ENCODE measurements around the gene PRM1. TPM values are rescaled to one million over a fixed set of nuclear protein-coding genes. Genes with fewer than 3 reads are reported as not detected.
A peak's percentile ranks its signal among the peaks of the same experiment; 100 is the strongest.

PRM1 gene
- total and polyA plus RNA-seq, 2 of the 13 experiments (the other 11 are each of a cell fraction or from before 2014, with no cell fraction given): not detected

DNA sequence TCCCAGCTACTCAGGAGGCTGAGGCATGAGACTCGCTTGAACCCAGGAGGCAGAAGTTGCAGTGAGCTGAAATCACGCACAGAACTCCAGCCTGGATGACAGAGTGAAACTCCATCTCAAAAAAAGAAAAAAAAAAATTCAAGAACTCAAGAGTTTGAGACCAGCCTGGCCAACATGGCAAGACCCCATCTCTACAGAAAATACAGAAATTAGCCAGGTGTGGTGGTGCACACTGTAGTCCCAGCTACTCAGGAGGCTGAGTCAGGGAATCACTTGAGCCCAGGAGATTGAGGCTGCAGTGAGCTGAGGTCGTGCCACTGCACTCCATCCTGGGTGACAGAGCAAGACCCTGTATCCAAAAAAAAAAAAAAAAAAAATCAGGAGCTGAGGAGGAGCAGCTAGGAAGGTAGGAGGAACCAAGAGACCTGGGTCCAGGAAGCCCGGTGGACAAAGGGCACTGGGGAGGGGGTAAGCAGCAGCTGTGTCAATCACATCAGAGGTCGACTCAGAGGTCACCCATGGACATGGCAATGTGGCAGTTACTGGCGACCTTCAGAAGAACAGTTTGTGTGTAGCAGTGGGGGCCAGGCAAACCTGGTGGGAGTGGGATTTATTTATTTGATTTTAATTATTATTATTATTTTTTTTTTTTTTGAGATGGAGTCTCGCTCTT is 11.1 kb upstream of the PRM1 start (continued):
- TF ChIP-seq, protein P1, sequence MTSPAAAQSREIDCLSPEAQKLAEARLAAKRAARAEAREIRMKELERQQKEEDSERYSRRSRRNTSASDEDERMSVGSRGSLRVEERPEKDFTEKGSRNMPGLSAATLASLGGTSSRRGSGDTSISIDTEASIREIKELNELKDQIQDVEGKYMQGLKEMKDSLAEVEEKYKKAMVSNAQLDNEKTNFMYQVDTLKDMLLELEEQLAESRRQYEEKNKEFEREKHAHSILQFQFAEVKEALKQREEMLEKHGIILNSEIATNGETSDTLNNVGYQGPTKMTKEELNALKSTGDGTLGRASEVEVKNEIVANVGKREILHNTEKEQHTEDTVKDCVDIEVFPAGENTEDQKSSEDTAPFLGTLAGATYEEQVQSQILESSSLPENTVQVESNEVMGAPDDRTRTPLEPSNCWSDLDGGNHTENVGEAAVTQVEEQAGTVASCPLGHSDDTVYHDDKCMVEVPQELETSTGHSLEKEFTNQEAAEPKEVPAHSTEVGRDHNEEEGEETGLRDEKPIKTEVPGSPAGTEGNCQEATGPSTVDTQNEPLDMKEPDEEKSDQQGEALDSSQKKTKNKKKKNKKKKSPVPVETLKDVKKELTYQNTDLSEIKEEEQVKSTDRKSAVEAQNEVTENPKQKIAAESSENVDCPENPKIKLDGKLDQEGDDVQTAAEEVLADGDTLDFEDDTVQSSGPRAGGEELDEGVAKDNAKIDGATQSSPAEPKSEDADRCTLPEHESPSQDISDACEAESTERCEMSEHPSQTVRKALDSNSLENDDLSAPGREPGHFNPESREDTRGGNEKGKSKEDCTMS (CRISPR knock-in tag; conservative IDR thresholded peaks at IDR 0.05): no peak
- TF ChIP-seq BORCS8-MEF2B (CRISPR knock-in tag; IDR thresholded peaks at IDR 0.05): no peak
- no peak for TF ChIP-seq CENPT (CRISPR knock-in tag; IDR thresholded peaks at IDR 0.05; ENCODE audit: low read depth)
- TF ChIP-seq, protein P2, sequence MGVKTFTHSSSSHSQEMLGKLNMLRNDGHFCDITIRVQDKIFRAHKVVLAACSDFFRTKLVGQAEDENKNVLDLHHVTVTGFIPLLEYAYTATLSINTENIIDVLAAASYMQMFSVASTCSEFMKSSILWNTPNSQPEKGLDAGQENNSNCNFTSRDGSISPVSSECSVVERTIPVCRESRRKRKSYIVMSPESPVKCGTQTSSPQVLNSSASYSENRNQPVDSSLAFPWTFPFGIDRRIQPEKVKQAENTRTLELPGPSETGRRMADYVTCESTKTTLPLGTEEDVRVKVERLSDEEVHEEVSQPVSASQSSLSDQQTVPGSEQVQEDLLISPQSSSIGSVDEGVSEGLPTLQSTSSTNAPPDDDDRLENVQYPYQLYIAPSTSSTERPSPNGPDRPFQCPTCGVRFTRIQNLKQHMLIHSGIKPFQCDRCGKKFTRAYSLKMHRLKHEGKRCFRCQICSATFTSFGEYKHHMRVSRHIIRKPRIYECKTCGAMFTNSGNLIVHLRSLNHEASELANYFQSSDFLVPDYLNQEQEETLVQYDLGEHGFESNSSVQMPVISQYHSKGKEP (CRISPR knock-in tag; IDR thresholded peaks at IDR 0.05): no peak
- TF ChIP-seq ESRRA (CRISPR knock-in tag; IDR thresholded peaks at IDR 0.05; ENCODE audit: low read depth): peak; percentile 91
- no peak for TF ChIP-seq ZSCAN12 (CRISPR knock-in tag; IDR thresholded peaks at IDR 0.05)
- TF ChIP-seq NAIF1 (CRISPR knock-in tag; IDR thresholded peaks at IDR 0.05; ENCODE audit: borderline replicate concordance): no peak
- no peak for TF ChIP-seq ZNF496 (CRISPR knock-in tag; IDR thresholded peaks at IDR 0.05; ENCODE audit: insufficient replicate concordance)
- TF ChIP-seq, protein P3, sequence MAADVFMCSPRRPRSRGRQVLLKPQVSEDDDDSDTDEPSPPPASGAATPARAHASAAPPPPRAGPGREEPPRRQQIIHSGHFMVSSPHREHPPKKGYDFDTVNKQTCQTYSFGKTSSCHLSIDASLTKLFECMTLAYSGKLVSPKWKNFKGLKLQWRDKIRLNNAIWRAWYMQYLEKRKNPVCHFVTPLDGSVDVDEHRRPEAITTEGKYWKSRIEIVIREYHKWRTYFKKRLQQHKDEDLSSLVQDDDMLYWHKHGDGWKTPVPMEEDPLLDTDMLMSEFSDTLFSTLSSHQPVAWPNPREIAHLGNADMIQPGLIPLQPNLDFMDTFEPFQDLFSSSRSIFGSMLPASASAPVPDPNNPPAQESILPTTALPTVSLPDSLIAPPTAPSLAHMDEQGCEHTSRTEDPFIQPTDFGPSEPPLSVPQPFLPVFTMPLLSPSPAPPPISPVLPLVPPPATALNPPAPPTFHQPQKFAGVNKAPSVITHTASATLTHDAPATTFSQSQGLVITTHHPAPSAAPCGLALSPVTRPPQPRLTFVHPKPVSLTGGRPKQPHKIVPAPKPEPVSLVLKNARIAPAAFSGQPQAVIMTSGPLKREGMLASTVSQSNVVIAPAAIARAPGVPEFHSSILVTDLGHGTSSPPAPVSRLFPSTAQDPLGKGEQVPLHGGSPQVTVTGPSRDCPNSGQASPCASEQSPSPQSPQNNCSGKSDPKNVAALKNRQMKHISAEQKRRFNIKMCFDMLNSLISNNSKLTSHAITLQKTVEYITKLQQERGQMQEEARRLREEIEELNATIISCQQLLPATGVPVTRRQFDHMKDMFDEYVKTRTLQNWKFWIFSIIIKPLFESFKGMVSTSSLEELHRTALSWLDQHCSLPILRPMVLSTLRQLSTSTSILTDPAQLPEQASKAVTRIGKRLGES (CRISPR knock-in tag; IDR thresholded peaks at IDR 0.05; ENCODE audit: borderline replicate concordance): no peak
- TF ChIP-seq CCDC6 (CRISPR knock-in tag; IDR thresholded peaks at IDR 0.05): no peak
- no peak for TF ChIP-seq HOXA9 (CRISPR knock-in tag; IDR thresholded peaks at IDR 0.05; ENCODE audit: borderline replicate concordance)
- no peak for TF ChIP-seq ZNF333 (CRISPR knock-in tag; IDR thresholded peaks at IDR 0.05; ENCODE audit: borderline replicate concordance)
- no peak for TF ChIP-seq ZFAT (CRISPR knock-in tag; conservative IDR thresholded peaks at IDR 0.05)
- no peak for TF ChIP-seq CEBPG (CRISPR knock-in tag; IDR thresholded peaks at IDR 0.05)
- TF ChIP-seq, protein P4, sequence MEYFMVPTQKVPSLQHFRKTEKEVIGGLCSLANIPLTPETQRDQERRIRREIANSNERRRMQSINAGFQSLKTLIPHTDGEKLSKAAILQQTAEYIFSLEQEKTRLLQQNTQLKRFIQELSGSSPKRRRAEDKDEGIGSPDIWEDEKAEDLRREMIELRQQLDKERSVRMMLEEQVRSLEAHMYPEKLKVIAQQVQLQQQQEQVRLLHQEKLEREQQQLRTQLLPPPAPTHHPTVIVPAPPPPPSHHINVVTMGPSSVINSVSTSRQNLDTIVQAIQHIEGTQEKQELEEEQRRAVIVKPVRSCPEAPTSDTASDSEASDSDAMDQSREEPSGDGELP (IDR thresholded peaks at IDR 0.05; ENCODE audit: borderline replicate concordance, low read depth): peak; percentile 75
- no peak for TF ChIP-seq HNRNPUL1 (IDR thresholded peaks at IDR 0.05; ENCODE audit: low read depth, low read length)
- TF ChIP-seq FIP1L1 (IDR thresholded peaks at IDR 0.05; ENCODE audit: borderline replicate concordance, insufficient read depth, low read depth, low read length): no peak
- 0 out of 2 replicates have a peak, but pooled peaks have one; percentile 25 for TF ChIP-seq FOSL2 (CRISPR knock-in tag; IDR thresholded peaks at IDR 0.05)
- TF ChIP-seq ADNP (CRISPR knock-in tag; IDR thresholded peaks at IDR 0.05): no peak
- TF ChIP-seq PHF21A (CRISPR knock-in tag; IDR thresholded peaks at IDR 0.05): 0 out of 2 replicates have a peak, but pooled peaks have one; percentile 10
- TF ChIP-seq TSC22D2 (CRISPR knock-in tag; IDR thresholded peaks at IDR 0.05; ENCODE audit: borderline replicate concordance): no peak
- 0 out of 2 replicates have a peak, but pooled peaks have one; percentile 23 for TF ChIP-seq ELF3 (CRISPR knock-in tag; IDR thresholded peaks at IDR 0.05)
- no peak for TF ChIP-seq ZNF83 (CRISPR knock-in tag; IDR thresholded peaks at IDR 0.05; ENCODE audit: borderline replicate concordance)
